ENCODE measurements around the gene ATXN7L1. TPM values are rescaled to one million over a fixed set of nuclear protein-coding genes. Genes with fewer than 3 reads are reported as not detected.

ATXN7L1 gene
- total RNA-seq, 5 donors from 2014 or later (not counting 1 experiment from before 2014, with no cell fraction given) = 42.3 to 54.7 (median 47.4) TPM

GRCh38 chr7:105590793-105591192 is 285.6 kb downstream of the ATXN7L1 start:
- no peak overlapping the region for H3K27ac ChIP-seq (ENCODE audit: low read length)
- DNase-seq = no peak
- Mint-ChIP-seq H3K36me3 (no peaks in the 10 kb centered on the region), H3K4me3 (no peak overlapping the region), H3K27ac (no peak overlapping the region), H3K9me3 (no peaks in the 10 kb centered on the region), H3K4me1 (peaks cover 6 to 13% (median 10%) of the 10 kb centered on the region in 3 donors), H3K27me3 (no peaks in the 10 kb centered on the region)
- no peak for ATAC-seq (replicated peaks in 1 of 4)
- ChIA-PET POLR2A (no interaction called here), CTCF (no interaction called here)
- no peaks in the 10 kb centered on the region for H3K9me3 ChIP-seq
- H3K4me3 ChIP-seq (ENCODE audit: control insufficient read depth in 1 of 2, extremely low read depth in 1 of 2, low read length in 1 of 2) = no peak overlapping the region
- H3K36me3 ChIP-seq (ENCODE audit: control insufficient read depth in 2 of 2, extremely low read depth in 1 of 2, insufficient read depth in 1 of 2, low read length in 1 of 2) = no peaks in the 10 kb centered on the region
- peaks cover 0 to 10% of the 10 kb centered on the region in 2 experiments for H3K4me1 ChIP-seq (ENCODE audit: control insufficient read depth in 1 of 2, extremely low read depth in 1 of 2, insufficient read depth in 2 of 2, low read length in 2 of 2)
- H3K27me3 ChIP-seq (replicated peaks in 1 of 2; ENCODE audit: control insufficient read depth in 2 of 2, extremely low read depth in 1 of 2, insufficient read depth in 2 of 2, low read length in 1 of 2) = no peaks in the 10 kb centered on the region
- WGBS (ENCODE audit: insufficient coverage) = 86% methylated on average over 2 of the region's 5 CpGs

DNA sequence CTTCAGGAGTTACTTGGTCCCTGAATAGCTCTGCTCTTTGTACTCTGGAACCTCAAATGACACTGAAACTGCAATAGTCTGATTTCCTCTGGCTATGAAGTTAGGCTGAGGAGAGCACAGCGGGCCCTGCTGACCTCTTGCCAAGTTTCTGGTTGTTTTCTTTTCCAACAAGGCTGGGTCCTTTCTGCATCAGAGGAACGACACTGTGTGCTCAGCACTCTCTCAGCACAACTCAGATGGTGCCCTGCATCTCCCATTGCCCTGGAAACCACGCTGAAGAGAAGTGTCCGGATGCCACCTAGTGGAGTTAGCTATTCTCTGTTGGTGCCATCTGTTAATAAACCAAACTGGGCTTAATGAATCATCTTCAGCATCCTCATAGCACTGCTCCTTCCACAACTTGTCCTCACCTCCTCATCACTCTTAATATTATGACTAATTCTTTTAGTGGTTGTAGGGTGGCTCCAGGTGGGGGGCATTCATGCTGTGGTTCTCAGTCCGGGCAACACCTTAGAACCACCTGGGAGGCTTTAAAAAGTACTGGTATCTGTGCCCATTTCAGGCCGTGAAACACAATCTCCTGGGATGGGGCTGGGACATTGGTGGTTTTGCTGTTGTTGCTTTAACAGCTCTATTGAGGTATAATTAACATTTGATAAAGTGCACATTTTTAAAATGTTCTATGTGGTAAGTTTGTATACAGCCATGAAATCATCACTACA is 286.9 kb downstream of the ATXN7L1 start:
- Mint-ChIP-seq H3K36me3 (peaks cover 2% of the 10 kb centered on the region), H3K4me1 (peaks cover 6 to 13% (median 10%) of the 10 kb centered on the region in 3 donors), H3K4me3 (no peak overlapping the region), H3K9me3 (peaks cover 1 to 3% (median 2%) of the 10 kb centered on the region in 3 donors), H3K27ac (no peak overlapping the region), H3K27me3 (no peaks in the 10 kb centered on the region)
- H3K4me1 ChIP-seq (ENCODE audit: control insufficient read depth in 1 of 2, extremely low read depth in 1 of 2, insufficient read depth in 2 of 2, low read length in 2 of 2) = peaks cover 0 to 10% of the 10 kb centered on the region in 2 experiments
- no peak overlapping the region for H3K27ac ChIP-seq (ENCODE audit: low read length)
- WGBS (ENCODE audit: insufficient coverage) = 59% methylated on average over 4 of the region's 6 CpGs
- no peak overlapping the region for H3K4me3 ChIP-seq (ENCODE audit: control insufficient read depth in 1 of 2, extremely low read depth in 1 of 2, low read length in 1 of 2)
- no peaks in the 10 kb centered on the region for H3K27me3 ChIP-seq (replicated peaks in 1 of 2; ENCODE audit: control insufficient read depth in 2 of 2, extremely low read depth in 1 of 2, insufficient read depth in 2 of 2, low read length in 1 of 2)
- DNase-seq (peak in 33 of 35 experiments; percentile 6 to 70 (median 31)), ATAC-seq (replicated peaks in 1 of 4) (peak; percentile 78 to 92 (median 87))
- H3K36me3 ChIP-seq (ENCODE audit: control insufficient read depth in 2 of 2, extremely low read depth in 1 of 2, insufficient read depth in 1 of 2, low read length in 1 of 2) = no peaks in the 10 kb centered on the region
- H3K9me3 ChIP-seq = no peaks in the 10 kb centered on the region
- CTCF ChIA-PET = interaction anchor here (0.6 to 1.0 kb wide), 4 partner anchors 16 to 1840 kb away, joined by 3 read pairs; no protein-coding TSS in a partner anchor
- POLR2A ChIA-PET = no interaction called here

DNA sequence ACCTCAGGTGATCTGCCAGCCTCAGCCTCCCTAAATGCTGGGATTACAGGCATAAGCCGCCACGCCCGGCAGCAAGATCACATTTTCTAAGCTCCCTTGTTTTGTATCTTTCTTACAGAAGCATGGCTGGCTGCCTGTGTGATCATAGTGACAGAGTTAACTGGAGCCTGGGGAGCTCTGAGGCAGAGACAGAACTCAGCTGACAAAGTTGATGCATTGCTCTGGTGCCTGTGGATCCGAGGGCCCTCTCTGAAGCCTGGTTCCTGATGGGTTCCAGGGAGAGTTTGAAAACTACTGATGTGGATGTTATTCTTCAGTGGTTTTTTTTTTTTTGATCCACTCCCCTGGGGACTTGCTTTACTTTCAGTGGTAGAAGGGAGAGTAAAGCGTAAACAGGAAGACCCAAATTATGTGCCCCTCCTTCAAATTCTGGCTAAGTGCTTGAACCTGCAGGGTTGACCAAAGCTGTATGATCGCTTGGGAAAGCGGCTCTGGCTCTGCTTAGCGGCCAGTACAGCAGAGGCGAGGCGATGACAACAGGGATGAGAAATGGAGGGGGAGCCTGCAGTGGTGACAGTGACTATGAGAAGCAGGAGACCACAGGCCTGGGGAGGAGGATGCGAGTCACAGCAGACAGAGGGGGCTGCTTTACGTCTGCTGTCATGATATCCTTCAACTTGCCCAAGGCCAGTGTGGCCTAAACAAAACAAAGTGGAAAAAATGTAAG is 288.3 kb downstream of the ATXN7L1 start:
- no peaks in the 10 kb centered on the region for H3K9me3 ChIP-seq
- Mint-ChIP-seq H3K4me3 (no peak overlapping the region), H3K27me3 (no peaks in the 10 kb centered on the region), H3K36me3 (peaks cover 3% of the 10 kb centered on the region), H3K27ac (no peak overlapping the region), H3K4me1 (peaks cover 6 to 13% (median 10%) of the 10 kb centered on the region in 3 donors), H3K9me3 (peaks cover 4 to 8% (median 6%) of the 10 kb centered on the region in 3 donors)
- WGBS (ENCODE audit: insufficient coverage) = 72% methylated on average over 9 of the region's 12 CpGs
- DNase-seq = no peak
- H3K36me3 ChIP-seq (ENCODE audit: control insufficient read depth in 2 of 2, extremely low read depth in 1 of 2, insufficient read depth in 1 of 2, low read length in 1 of 2) = no peaks in the 10 kb centered on the region
- no peak for ATAC-seq (replicated peaks in 1 of 4)
- H3K27ac ChIP-seq (ENCODE audit: low read length) = no peak overlapping the region
- H3K4me3 ChIP-seq (ENCODE audit: control insufficient read depth in 1 of 2, extremely low read depth in 1 of 2, low read length in 1 of 2) = no peak overlapping the region
- POLR2A ChIA-PET = no interaction called here
- H3K27me3 ChIP-seq (replicated peaks in 1 of 2; ENCODE audit: control insufficient read depth in 2 of 2, extremely low read depth in 1 of 2, insufficient read depth in 2 of 2, low read length in 1 of 2) = peaks cover 0 to 3% of the 10 kb centered on the region in 2 experiments
- H3K4me1 ChIP-seq (ENCODE audit: control insufficient read depth in 1 of 2, extremely low read depth in 1 of 2, insufficient read depth in 2 of 2, low read length in 2 of 2) = peaks cover 0 to 10% of the 10 kb centered on the region in 2 experiments
- CTCF ChIA-PET = interaction anchor here in 1 of 2 donors (0.6 kb wide), 1 partner anchor 624 kb away, joined by 4 read pairs; no protein-coding TSS in a partner anchor

- no peak for ATAC-seq (replicated peaks in 1 of 4)
- no peak for DNase-seq
- peaks cover 3% of the 10 kb centered on the region for H3K36me3 Mint-ChIP-seq
- no peak overlapping the region for H3K27ac Mint-ChIP-seq
- peaks cover 0 to 15% of the 10 kb centered on the region in 2 experiments for H3K27me3 ChIP-seq (replicated peaks in 1 of 2; ENCODE audit: control insufficient read depth in 2 of 2, extremely low read depth in 1 of 2, insufficient read depth in 2 of 2, low read length in 1 of 2)
- H3K4me3 ChIP-seq (ENCODE audit: control insufficient read depth in 1 of 2, extremely low read depth in 1 of 2, low read length in 1 of 2) = no peak overlapping the region
- ChIA-PET POLR2A (interaction anchor here in 1 of 2 donors (0.6 kb wide), 1 partner anchor 48 kb away, joined by 3 read pairs; no protein-coding TSS in a partner anchor), CTCF (interaction anchor here in 1 of 2 donors (1.0 kb wide), 1 partner anchor 18 kb away, joined by 3 read pairs; no protein-coding TSS in a partner anchor)
- no peaks in the 10 kb centered on the region for H3K9me3 ChIP-seq
- H3K27ac ChIP-seq (ENCODE audit: low read length) = no peak overlapping the region
- peaks cover 0 to 17% of the 10 kb centered on the region in 2 experiments for H3K4me1 ChIP-seq (ENCODE audit: control insufficient read depth in 1 of 2, extremely low read depth in 1 of 2, insufficient read depth in 2 of 2, low read length in 2 of 2)
- no CpG with 5 or more reads among the region's 2 CpGs for WGBS (ENCODE audit: insufficient coverage)
- H3K4me3 Mint-ChIP-seq = no peak overlapping the region
- H3K27me3 Mint-ChIP-seq = peaks cover 0 to 13% of the 10 kb centered on the region in 2 donors
- peaks cover 6 to 19% (median 15%) of the 10 kb centered on the region in 3 donors for H3K4me1 Mint-ChIP-seq
- H3K9me3 Mint-ChIP-seq = peaks cover 4 to 8% (median 6%) of the 10 kb centered on the region in 3 donors
- H3K36me3 ChIP-seq (ENCODE audit: control insufficient read depth in 2 of 2, extremely low read depth in 1 of 2, insufficient read depth in 1 of 2, low read length in 1 of 2) = no peaks in the 10 kb centered on the region
These were observed 290.4 kb downstream of the ATXN7L1 start for GRCh38 chr7:105585850-105586500.

DNA sequence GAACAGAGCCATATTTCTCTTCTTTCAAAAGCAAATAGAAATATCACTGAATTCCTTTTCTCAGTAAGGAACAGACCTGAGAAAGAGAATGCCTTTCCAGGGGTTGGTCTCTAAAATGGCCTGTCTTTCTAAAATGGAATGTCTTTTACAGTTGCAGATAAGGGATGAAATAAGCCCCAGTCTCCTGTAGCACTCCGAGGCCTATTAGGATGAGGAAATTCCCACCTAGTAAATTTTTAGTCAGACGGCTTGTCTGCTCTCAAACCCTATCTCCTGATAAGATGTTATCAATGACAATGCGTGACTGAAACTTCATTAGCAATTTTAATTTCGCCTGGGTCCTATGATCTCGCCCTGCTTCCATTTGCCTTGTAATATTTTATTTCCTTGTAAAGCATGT is 292.2 kb downstream of the ATXN7L1 start:
- Histone ChIP-seq H3K4me1 (ENCODE audit: control insufficient read depth in 1 of 2, extremely low read depth in 1 of 2, insufficient read depth in 2 of 2, low read length in 2 of 2) (peaks cover 0 to 15% of the 10 kb centered on the region in 2 experiments), H3K27me3 (replicated peaks in 1 of 2; ENCODE audit: control insufficient read depth in 2 of 2, extremely low read depth in 1 of 2, insufficient read depth in 2 of 2, low read length in 1 of 2) (peaks cover 0 to 18% of the 10 kb centered on the region in 2 experiments), H3K9me3 (no peaks in the 10 kb centered on the region), H3K4me3 (ENCODE audit: control insufficient read depth in 1 of 2, extremely low read depth in 1 of 2, low read length in 1 of 2) (no peak overlapping the region), H3K36me3 (ENCODE audit: control insufficient read depth in 2 of 2, extremely low read depth in 1 of 2, insufficient read depth in 1 of 2, low read length in 1 of 2) (no peaks in the 10 kb centered on the region), H3K27ac (ENCODE audit: low read length) (no peak overlapping the region)
- Mint-ChIP-seq H3K36me3 (peaks cover 3% of the 10 kb centered on the region), H3K4me1 (peaks cover under 1 to 15% (median 13%) of the 10 kb centered on the region in 3 donors), H3K27ac (no peak overlapping the region), H3K4me3 (no peak overlapping the region), H3K27me3 (peaks cover 0 to 16% of the 10 kb centered on the region in 2 donors), H3K9me3 (peaks cover 4 to 8% (median 6%) of the 10 kb centered on the region in 3 donors)
- DNase-seq (no peak), ATAC-seq (replicated peaks in 1 of 4) (no peak)
- WGBS (ENCODE audit: insufficient coverage) = 100% methylated on average over 3 of the region's 5 CpGs
- POLR2A ChIA-PET = no interaction called here
- CTCF ChIA-PET = no interaction called here

DNA sequence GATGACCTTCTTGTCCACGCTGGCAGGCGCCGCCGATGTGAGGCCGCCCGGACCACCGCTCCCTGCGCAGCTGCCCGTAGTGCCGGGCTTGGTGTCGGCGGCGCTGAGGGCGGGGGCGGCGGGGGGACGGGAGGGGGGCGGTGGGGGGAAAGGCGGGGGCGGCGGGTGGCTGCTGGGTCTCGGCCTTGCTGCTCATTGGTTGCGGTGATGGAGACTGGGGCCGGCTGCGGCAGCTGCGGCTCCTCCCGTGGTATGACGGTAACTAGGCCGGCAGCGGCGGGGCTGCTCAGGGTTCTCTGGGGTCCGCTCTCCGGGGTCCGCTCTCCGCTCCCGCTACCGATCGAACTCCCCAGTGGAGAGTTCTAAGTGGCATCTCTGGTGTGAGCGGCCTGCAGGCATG is 293.3 kb downstream of the ATXN7L1 start:
- POLR2A ChIA-PET = no interaction called here
- peaks cover 4 to 8% (median 6%) of the 10 kb centered on the region in 3 donors for H3K9me3 Mint-ChIP-seq
- peaks cover 0 to 16% of the 10 kb centered on the region in 2 donors for H3K27me3 Mint-ChIP-seq

More for the DNA sequence above, 293.3 kb downstream of the ATXN7L1 start:
- H3K4me3 ChIP-seq (ENCODE audit: control insufficient read depth in 1 of 2, extremely low read depth in 1 of 2, low read length in 1 of 2) = no peak overlapping the region
- no peak overlapping the region for H3K27ac Mint-ChIP-seq
- H3K4me1 ChIP-seq (ENCODE audit: control insufficient read depth in 1 of 2, extremely low read depth in 1 of 2, insufficient read depth in 2 of 2, low read length in 2 of 2) = peaks cover 0 to 11% of the 10 kb centered on the region in 2 experiments
- no peak overlapping the region for H3K27ac ChIP-seq (ENCODE audit: low read length)
- no peaks in the 10 kb centered on the region for H3K36me3 ChIP-seq (ENCODE audit: control insufficient read depth in 2 of 2, extremely low read depth in 1 of 2, insufficient read depth in 1 of 2, low read length in 1 of 2)
- CTCF ChIA-PET = no interaction called here
- H3K4me3 Mint-ChIP-seq = no peak overlapping the region
- H3K36me3 Mint-ChIP-seq = peaks cover 3% of the 10 kb centered on the region
- no peaks in the 10 kb centered on the region for H3K9me3 ChIP-seq
- H3K27me3 ChIP-seq (replicated peaks in 1 of 2; ENCODE audit: control insufficient read depth in 2 of 2, extremely low read depth in 1 of 2, insufficient read depth in 2 of 2, low read length in 1 of 2) = peaks cover 0 to 18% of the 10 kb centered on the region in 2 experiments
- no peak for ATAC-seq (replicated peaks in 1 of 4)
- 89% methylated on average over 12 of the region's 39 CpGs for WGBS (ENCODE audit: insufficient coverage)
- no peak for DNase-seq
- peaks cover 0 to 10% (median 7%) of the 10 kb centered on the region in 3 donors for H3K4me1 Mint-ChIP-seq

Measured in T-cell (primary cell).